Measurements from ENCODE around the gene SUV39H1. TPM values are rescaled to one million over a fixed set of nuclear protein-coding genes. Genes with fewer than 3 reads are reported as not detected.

SUV39H1 gene
- total RNA-seq, 4 donors from 2014 or later: 2.7 to 8.6 (median 7.1) TPM

GRCh38 chrX:48753708-48754228 is 57.2 kb downstream of the SUV39H1 start:
- Histone ChIP-seq H3K27ac (no peak overlapping the region), H3K27me3 (no peaks in the 10 kb centered on the region), H3K9me3 (no peaks in the 10 kb centered on the region), H3K4me3 (replicated peaks in 1 of 3) (no peak overlapping the region), H3K4me1 (no peaks in the 10 kb centered on the region), H3K36me3 (no peaks in the 10 kb centered on the region)
- 74 to 83% methylated on average over 1 to 6 of the region's 8 CpGs for WGBS, 2 donors
- DNase-seq: no peak
- TF ChIP-seq CTCF (IDR thresholded peaks at IDR 0.05) (no peak), POLR2A (IDR thresholded peaks at IDR 0.05) (no peak)
- intact Hi-C loops (cut with DNase I): no loop called here

DNA sequence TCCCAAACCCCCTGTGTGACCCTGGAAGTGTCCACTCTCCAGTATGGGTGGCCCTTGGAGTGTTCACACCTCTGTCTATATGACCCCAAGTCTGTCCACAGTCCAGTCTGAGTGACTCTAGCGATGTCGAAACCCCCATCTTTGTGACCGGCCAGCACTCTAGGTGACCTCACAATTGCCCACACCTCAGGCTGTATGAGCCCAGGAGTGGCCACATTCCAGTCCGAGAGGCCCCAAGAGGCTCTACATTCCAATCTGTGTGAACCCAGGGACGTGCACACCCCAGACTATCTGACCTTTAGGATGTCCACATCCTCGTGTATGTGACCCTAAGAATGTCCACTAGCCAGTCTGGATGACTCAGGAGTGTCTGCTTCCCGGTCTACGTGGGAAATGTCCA is 57.7 kb downstream of the SUV39H1 start:
- H3K4me3 ChIP-seq (replicated peaks in 1 of 3): no peak overlapping the region
- DNase-seq: no peak
- H3K9me3 ChIP-seq: no peaks in the 10 kb centered on the region
- H3K27ac ChIP-seq: no peak overlapping the region
- no peaks in the 10 kb centered on the region for H3K36me3 ChIP-seq
- 71 to 80% methylated on average over 1 to 5 of the region's 8 CpGs for WGBS, 2 donors
- H3K4me1 ChIP-seq: no peaks in the 10 kb centered on the region
- TF ChIP-seq CTCF (IDR thresholded peaks at IDR 0.05) (no peak), POLR2A (IDR thresholded peaks at IDR 0.05) (no peak)
- H3K27me3 ChIP-seq: no peaks in the 10 kb centered on the region
- intact Hi-C loops (cut with DNase I): no loop called here

Small RNA genes within 50 kb of the gene (small RNA-seq; reads per million reads assigned to genes)
- not detected for gene RNU6-1056P

Other genes starting within 250 kb of the SUV39H1 start
- 10 to 100 TPM in 3 of 4 donors, 1 to 10 TPM in 1; 9.9 to 76.8 (median 40.1) TPM for gene SLC38A5, start 226.5 kb upstream of the SUV39H1 start, total RNA-seq
- gene FTSJ1, start 220.5 kb upstream of the SUV39H1 start, total RNA-seq: 10 to 100 TPM; 45.9 to 64.9 (median 62.5) TPM
- 10 to 100 TPM; 14.5 to 36.4 (median 21.4) TPM for gene PORCN, start 187.7 kb upstream of the SUV39H1 start, total RNA-seq
- gene EBP, start 174.9 kb upstream of the SUV39H1 start, total RNA-seq: 10 to 100 TPM; 11.0 to 43.5 (median 35.5) TPM
- gene TBC1D25, start 157.0 kb upstream of the SUV39H1 start, total RNA-seq: 10 to 100 TPM in 3 of 4 donors, 1 to 10 TPM in 1; 9.4 to 16.5 (median 12.2) TPM
- 100 to 1,000 TPM; 122 to 250 (median 177) TPM for gene RBM3, start 122.2 kb upstream of the SUV39H1 start, total RNA-seq
- gene WDR13, start 99.2 kb upstream of the SUV39H1 start, total RNA-seq: 100 to 1,000 TPM; 134 to 181 (median 171) TPM
- 1 to 10 TPM; 1.4 to 4.8 (median 3.3) TPM for gene WAS, start 12.9 kb upstream of the SUV39H1 start, total RNA-seq
- gene GLOD5, start 65.0 kb downstream of the SUV39H1 start, total RNA-seq: 1 to 10 TPM in 2 of 4 donors, not detected in 2; 1.2 to 3.3 TPM
- not detected for gene GATA1, start 89.9 kb downstream of the SUV39H1 start, total RNA-seq
- 100 to 1,000 TPM in 1 of 4 donors, 10 to 100 TPM in 3; 80.4 to 124 (median 90.5) TPM for gene HDAC6, start 105.3 kb downstream of the SUV39H1 start, total RNA-seq
- gene ERAS, start 129.8 kb downstream of the SUV39H1 start, total RNA-seq: not detected
- 1 to 10 TPM; 1.5 to 4.0 (median 3.4) TPM for gene PCSK1N, start 138.9 kb downstream of the SUV39H1 start, total RNA-seq
- gene TIMM17B, start 201.0 kb downstream of the SUV39H1 start, total RNA-seq: 10 to 100 TPM; 34.3 to 53.1 (median 41.2) TPM
- gene PQBP1, start 201.2 kb downstream of the SUV39H1 start, total RNA-seq: 10 to 100 TPM; 52.4 to 76.2 (median 57.2) TPM
- gene SLC35A2, start 214.9 kb downstream of the SUV39H1 start, total RNA-seq: 10 to 100 TPM; 26.9 to 47.8 (median 32.3) TPM
- 10 to 100 TPM in 1 of 4 donors, 1 to 10 TPM in 3; 4.8 to 12.1 (median 5.9) TPM for gene PIM2, start 222.3 kb downstream of the SUV39H1 start, total RNA-seq